ENCODE data around the gene FIBIN. TPM values are rescaled to one million over a fixed set of nuclear protein-coding genes. Genes with fewer than 3 reads are reported as not detected.

FIBIN gene
- total and polyA plus RNA-seq, 2 donors (not counting 3 experiments of a cell fraction or from before 2014, with no cell fraction given) = not detected

GRCh38 chr11:26995701-26996460 is 2.0 kb downstream of the FIBIN start:
- ChIA-PET POLR2A (no interaction called here), CTCF (no interaction called here)
- FAIRE-seq (no peak), DNase-seq (ENCODE audit: low read depth, low spot score) (no peak)
- intact Hi-C loops (cut with micrococcal nuclease) = no loop called here
- Histone ChIP-seq H3K9me1 (replicated peaks; ENCODE audit: control insufficient read depth, extremely low read depth, insufficient read depth, low read length) (no peaks in the 10 kb centered on the region), H4K20me1 (replicated peaks; ENCODE audit: control insufficient read depth, extremely low read depth, insufficient read depth, low read length) (no peaks in the 10 kb centered on the region), H3K9ac (replicated peaks; ENCODE audit: extremely low read depth, insufficient read depth, low read length) (no peak overlapping the region), H3K27ac (ENCODE audit: insufficient read depth, low read depth, low read length) (no peak overlapping the region), H2AFZ (ENCODE audit: low read depth, low read length) (no peak overlapping the region), H3K36me3 (ENCODE audit: control insufficient read depth in 2 of 2, extremely low read depth in 1 of 2, insufficient read depth in 2 of 2, low read length in 2 of 2) (no peaks in the 10 kb centered on the region), H3K27me3 (ENCODE audit: control insufficient read depth in 2 of 2, insufficient read depth in 2 of 2, low read length in 2 of 2) (no peaks in the 10 kb centered on the region), H3K4me1 (ENCODE audit: control insufficient read depth, extremely low read depth, insufficient read depth, low read length) (no peaks in the 10 kb centered on the region), H3K4me3 (replicated peaks in 1 of 3; ENCODE audit: insufficient read depth in 1 of 3, low read depth in 1 of 3, low read length in 3 of 3) (no peak overlapping the region), H3K9me3 (replicated peaks; ENCODE audit: control insufficient read depth, insufficient read depth, low read length) (no peaks in the 10 kb centered on the region), H3K4me2 (ENCODE audit: insufficient read depth, low read length) (no peak overlapping the region), H3K79me2 (ENCODE audit: control insufficient read depth, insufficient read depth, low read length) (no peaks in the 10 kb centered on the region)
- dilution Hi-C loops (cut with MboI; ENCODE audit: extremely low pct_ligation_motif_present, low sequenced_read_pairs) = no loop called here
- no TSS peak for BruUV-seq (replicated peaks)
- TF ChIP-seq MYC (IDR thresholded peaks at IDR 0.05; ENCODE audit: low read depth, low read length) = no peak
- no peak for TF ChIP-seq FOS (IDR thresholded peaks at IDR 0.05; ENCODE audit: borderline replicate concordance, insufficient read depth, low read length)
- no peak for TF ChIP-seq CTCF (IDR thresholded peaks at IDR 0.05; ENCODE audit: extremely low read depth in 1 of 2, insufficient read depth in 1 of 2, low read depth in 1 of 2, low read length in 2 of 2)
- no peak for TF ChIP-seq EZH2 (IDR thresholded peaks at IDR 0.05; ENCODE audit: borderline replicate concordance, low read depth, low read length, severe bottlenecking)
- TF ChIP-seq, protein P1, sequence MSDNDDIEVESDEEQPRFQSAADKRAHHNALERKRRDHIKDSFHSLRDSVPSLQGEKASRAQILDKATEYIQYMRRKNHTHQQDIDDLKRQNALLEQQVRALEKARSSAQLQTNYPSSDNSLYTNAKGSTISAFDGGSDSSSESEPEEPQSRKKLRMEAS (IDR thresholded peaks at IDR 0.05; ENCODE audit: insufficient read depth, insufficient read length) = no peak
- no peak for TF ChIP-seq GATA2 (IDR thresholded peaks at IDR 0.05; ENCODE audit: insufficient read depth, insufficient read length, low read depth, low read length)
- TF ChIP-seq POLR2A (IDR thresholded peaks at IDR 0.05; ENCODE audit: low read depth, low read length) = no peak
- no peak for TF ChIP-seq JUN (IDR thresholded peaks at IDR 0.05; ENCODE audit: borderline replicate concordance, insufficient read depth, insufficient read length, low read depth)
- no peak for TF ChIP-seq POLR2AphosphoS5 (IDR thresholded peaks at IDR 0.05; ENCODE audit: insufficient read depth, low read depth, low read length)

All from endothelial cell of umbilical vein (primary cell).